RPMI8226 (cell line): Measurements from ENCODE around the gene TMEM50B.
A peak's percentile ranks its signal among the peaks of the same experiment; 100 is the strongest.
"Not testable (repeated sequence)": the region's sequence is repeated elsewhere in the genome, so short reads cannot be mapped to it uniquely, and the experiment has no call there.

Experiments
- DNase-seq: peaks from one replicate; pipeline ENCODE4 v3.0.0-alpha.2; 2015

The TMEM50B gene

GRCh38 chr21:33425825-33426224 lies 53.9 kb downstream of the TMEM50B start:
- no peak for DNase-seq

DNA sequence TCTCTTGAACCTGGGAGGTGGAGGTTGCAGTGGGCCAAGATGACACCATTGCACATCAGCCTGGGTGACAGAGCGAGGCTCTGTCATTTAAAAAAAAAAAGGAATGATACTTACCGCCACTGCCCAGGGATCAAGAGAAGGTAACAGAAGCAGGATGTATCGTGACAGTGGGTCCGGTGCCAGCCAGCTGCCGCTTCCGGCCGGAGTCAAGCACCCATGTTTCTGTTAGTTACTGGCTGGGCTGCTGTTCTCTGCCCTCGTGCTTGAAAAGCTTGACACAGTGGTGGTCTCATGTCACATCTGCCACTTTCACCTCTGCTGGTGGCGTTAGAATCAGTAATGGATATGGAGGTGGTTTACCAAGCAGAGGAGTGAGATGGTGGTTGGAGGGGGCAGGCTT lies 55.6 kb downstream of the TMEM50B start:
- DNase-seq = no peak

GRCh38 chr21:33421713-33422393 lies 57.9 kb downstream of the TMEM50B start:
- no peak for DNase-seq

DNA sequence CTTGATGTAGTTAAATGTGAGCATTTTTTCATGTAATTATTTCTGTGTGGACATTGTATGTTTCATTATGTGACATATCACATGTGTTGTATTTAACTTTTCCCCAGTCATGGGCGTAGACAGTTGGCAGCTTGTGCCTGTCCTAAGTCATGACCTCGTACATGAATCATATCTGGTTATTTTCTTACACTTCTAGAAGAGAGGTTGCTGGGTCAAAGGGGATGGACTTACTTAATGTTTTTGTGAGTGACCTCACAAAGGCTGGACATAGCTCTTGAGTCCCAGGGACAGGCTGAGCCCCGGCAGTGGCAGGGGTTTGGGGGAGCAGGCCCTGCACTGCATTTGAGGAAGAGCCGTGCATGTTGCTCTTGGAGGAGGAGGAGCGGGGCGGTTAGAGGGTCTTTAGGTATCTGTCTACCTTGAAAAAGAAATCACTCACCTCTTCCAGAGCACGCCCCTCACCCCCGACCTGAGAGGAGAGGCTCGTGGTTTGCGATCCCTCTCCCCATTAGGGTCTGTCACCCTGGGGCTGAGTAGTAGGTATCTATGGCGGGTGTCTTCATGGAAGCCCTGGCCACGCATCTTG lies 60.1 kb downstream of the TMEM50B start:
- DNase-seq = no peak

DNA sequence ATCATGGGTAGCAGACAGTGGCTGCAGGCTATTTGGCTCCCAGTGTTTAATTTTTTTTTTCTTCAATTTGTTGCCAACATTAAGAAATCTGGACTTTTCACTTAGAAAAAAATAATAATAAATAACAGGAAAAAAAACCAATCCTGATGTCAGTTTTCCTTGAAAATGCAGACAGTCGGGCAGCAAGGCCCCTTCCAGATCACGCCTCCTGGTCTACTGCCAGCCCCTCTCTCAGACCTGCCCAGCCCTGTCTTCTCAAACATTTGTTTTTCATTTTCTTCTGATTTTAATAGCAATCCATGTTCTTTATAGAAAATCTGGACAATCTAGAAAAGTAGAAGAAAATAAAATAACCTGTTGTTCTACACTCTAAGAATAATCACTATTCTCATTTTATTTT lies 61.1 kb downstream of the TMEM50B start:
- DNase-seq = no peak

DNA sequence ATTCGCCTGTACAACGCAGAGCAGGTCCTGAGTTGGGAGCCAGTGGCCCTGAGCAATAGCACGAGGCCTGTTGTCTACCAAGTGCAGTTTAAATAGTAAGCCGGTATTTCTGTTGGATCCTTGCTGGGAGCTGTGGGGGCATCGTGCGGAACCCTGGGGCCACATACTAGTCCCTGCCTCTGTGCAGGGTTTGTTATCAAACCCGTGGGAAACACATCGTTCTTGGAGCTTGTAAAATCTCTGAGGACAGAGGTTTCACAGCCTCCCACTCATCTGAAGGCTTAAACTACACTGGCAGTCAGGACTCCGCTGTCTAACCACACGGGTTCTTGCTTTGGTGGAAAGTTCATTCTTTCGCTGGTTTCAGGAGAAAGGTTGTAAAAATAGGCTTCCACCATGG lies 64.8 kb downstream of the TMEM50B start:
- no peak for DNase-seq

DNA sequence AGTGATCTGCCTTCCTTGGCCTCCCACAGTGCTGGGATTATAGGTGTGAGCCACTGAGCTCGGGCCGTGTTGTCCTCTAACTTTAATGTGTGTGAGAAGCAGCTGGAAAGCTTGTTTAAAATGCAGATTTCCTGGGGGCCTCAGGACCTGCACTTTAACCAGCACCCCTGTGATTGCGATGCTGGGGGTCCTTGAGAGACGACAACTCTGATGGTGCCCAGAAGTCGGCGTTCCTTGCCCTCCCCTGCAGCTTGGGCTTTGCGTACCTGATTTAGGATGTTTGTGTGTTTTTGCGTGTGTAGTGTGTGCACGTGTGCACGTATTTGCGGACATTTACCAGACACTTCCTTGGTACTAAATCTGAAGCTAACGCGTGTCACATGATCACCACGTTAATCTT lies 65.7 kb downstream of the TMEM50B start:
- no peak for DNase-seq

DNA sequence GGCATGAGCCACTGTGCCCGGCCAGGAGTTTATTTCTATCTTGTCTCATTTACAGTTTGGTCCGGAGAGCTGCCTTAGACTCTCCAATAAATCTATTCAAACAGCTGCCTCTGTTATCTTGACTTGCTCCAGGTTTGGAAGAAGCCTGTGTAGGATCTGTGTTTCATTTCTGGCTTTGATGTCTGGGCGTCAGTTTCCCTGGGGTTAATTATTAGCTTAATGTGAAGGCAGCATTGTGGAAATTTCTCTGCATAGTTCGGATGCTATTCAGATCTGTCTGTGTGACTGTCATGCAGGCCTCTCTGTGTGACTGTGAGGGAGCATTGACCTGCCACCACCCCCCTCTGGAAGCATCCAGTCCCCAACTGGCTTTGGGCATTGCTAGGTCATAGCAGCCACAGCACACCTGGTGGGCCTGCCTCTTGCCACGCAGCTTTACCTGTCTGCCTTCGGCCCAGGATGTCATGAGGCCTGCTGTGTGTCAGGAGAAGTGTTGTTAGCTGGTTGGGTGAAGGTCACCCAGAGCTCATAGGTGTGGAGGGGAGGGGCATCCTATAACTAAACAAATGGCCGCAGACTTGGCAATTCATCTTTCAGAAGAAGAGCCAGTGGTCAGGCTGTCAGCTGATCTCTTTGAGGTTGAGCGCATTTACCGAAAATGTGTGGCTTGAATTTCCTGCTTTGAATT lies 66.8 kb downstream of the TMEM50B start:
- DNase-seq = no peak

- not testable (repeated sequence) for DNase-seq
Measured at GRCh38 chr21:33412439-33412831, 67.3 kb downstream of the TMEM50B start.

- DNase-seq = no peak
Measured at GRCh38 chr21:33411949-33412430, 67.8 kb downstream of the TMEM50B start.

GRCh38 chr21:33406493-33406892 lies 73.3 kb downstream of the TMEM50B start:
- no peak for DNase-seq

DNA sequence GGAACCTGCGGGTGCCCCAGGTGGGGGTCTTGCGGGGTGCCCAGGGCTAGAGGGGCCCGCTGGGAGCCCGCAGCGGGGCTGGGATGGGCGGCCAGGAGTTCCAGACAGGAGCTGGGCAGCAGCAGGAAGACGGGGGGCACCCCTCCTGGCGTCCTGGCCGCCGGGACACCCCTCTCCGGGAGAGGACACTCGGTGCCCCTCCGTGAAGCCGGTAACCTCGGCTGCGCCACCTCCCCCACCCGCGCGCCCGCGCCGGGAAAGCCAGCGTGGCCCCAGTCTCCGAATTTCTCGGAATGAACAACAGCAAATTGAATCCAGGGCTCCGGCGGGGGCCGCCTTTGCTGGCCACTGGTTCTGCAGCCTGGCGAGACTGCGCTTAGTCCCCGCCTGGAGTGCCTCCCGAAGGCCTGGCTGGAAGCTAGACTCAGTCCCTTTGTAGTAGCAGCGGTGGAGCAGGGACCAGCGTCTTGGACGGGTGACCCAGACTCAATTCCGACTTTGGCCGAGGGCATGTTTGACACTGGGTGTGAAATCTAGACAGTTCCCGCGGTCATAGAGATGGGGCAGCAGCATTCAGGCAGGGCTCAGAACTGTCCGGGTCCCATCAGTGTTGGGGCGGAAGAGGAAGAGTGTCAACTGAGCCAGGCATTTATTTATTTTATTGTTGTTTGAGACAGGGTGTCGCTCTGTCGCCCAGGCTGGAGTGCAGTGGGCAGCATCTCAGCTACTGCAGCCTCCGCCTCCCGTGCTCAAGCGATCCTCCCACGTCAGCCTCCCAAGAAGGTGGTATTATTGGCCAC lies 75.8 kb downstream of the TMEM50B start:
- DNase-seq = peak; percentile 65

GRCh38 chr21:33403128-33403785 lies 76.5 kb downstream of the TMEM50B start, which contains the start of gene IFNGR2:
IFNGR2 (plus strand) TSS chr21:33403413; CDS start chr21:33403544, 131 bp downstream.
- peak; percentile 56 for DNase-seq

GRCh38 chr21:33402001-33402979 lies 77.5 kb downstream of the TMEM50B start:
- peak; percentile 51 for DNase-seq

DNA sequence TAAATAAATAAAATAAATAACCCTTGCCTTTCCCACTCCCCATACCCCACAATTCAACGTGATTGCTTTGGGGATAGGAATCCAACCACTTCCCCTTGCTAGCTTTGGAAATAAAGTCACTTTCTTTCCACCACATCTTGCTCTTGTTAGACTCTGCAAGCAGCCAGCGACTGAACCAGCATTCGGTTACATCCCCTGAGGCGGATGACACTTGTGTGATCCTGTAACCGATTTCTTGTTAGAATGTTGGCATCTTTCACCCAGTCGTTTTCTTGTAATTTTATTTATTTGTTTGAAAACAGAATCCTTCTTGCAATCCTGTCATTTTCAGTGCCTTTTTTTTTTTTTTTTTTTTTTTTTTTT lies 78.2 kb downstream of the TMEM50B start:
- no peak for DNase-seq
